ENCODE measurements around the gene RAP1A. TPM values are rescaled to one million over a fixed set of nuclear protein-coding genes. Genes with fewer than 3 reads are reported as not detected.
A peak's percentile ranks its signal among the peaks of the same experiment; 100 is the strongest.
"Not testable (repeated sequence)": the region's sequence is repeated elsewhere in the genome, so short reads cannot be mapped to it uniquely, and the experiment has no call there.

Gene RAP1A
- polyA plus RNA-seq, 3 donors: 41.2 to 79.1 (median 75.3) TPM

GRCh38 chr1:111604931-111605330 lies 14.7 kb upstream of the RAP1A start:
- Histone ChIP-seq H3K79me2 (ENCODE audit: insufficient read depth, low read length) (no peaks in the 10 kb centered on the region), H3K9me3 (replicated peaks in 1 of 2; ENCODE audit: control insufficient read depth in 1 of 2, insufficient read depth in 1 of 2, low read length in 2 of 2) (no peaks in the 10 kb centered on the region), H3K4me3 (replicated peaks in 1 of 3; ENCODE audit: low read depth in 2 of 3, low read length in 3 of 3) (no peak overlapping the region), H3K27ac (ENCODE audit: low read depth in 1 of 2, low read length in 2 of 2) (no peak overlapping the region), H3K4me1 (ENCODE audit: control insufficient read depth in 1 of 2, insufficient read depth in 2 of 2, low read length in 2 of 2) (peaks cover 0 to 6% of the 10 kb centered on the region in 2 donors), H3K27me3 (ENCODE audit: control insufficient read depth in 2 of 2, insufficient read depth in 2 of 2, low read length in 2 of 2) (no peaks in the 10 kb centered on the region), H3K9ac (ENCODE audit: insufficient read depth, low read length, poor library complexity, severe bottlenecking) (no peak overlapping the region), H3K36me3 (replicated peaks in 1 of 2; ENCODE audit: control insufficient read depth in 1 of 2, insufficient read depth in 2 of 2, low read length in 2 of 2) (no peaks in the 10 kb centered on the region), H4K20me1 (ENCODE audit: insufficient read depth, low read length) (no peaks in the 10 kb centered on the region), H2AFZ (ENCODE audit: insufficient read depth, low read depth, low read length, poor library complexity, severe bottlenecking) (no peak overlapping the region), H3K4me2 (replicated peaks; ENCODE audit: extremely low read depth, low read length, poor library complexity, severe bottlenecking) (no peak overlapping the region)
- Mint-ChIP-seq H3K27ac (no peak overlapping the region), H3K4me3 (no peak overlapping the region), H3K36me3 (no peaks in the 10 kb centered on the region), H3K27me3 (ENCODE audit: low read depth in 3 of 3) (peaks cover 0 to 3% (median 2%) of the 10 kb centered on the region in 3 donors), H3K9me3 (peaks cover 0 to 5% (median 2%) of the 10 kb centered on the region in 7 donors), H3K4me1 (peaks cover 21% of the 10 kb centered on the region)
- intact Hi-C loops (cut with micrococcal nuclease): no loop called here
- TF ChIP-seq CTCF (IDR thresholded peaks at IDR 0.05): no peak
- 100% methylated on average over 1 of the region's 3 CpGs for WGBS (ENCODE audit: insufficient coverage)
- no peak for DNase-seq

GRCh38 chr1:111605576-111605975 lies 14.0 kb upstream of the RAP1A start:
- Histone ChIP-seq H3K79me2 (ENCODE audit: insufficient read depth, low read length) (no peaks in the 10 kb centered on the region), H3K9ac (ENCODE audit: insufficient read depth, low read length, poor library complexity, severe bottlenecking) (no peak overlapping the region), H3K4me3 (replicated peaks in 1 of 3; ENCODE audit: low read depth in 2 of 3, low read length in 3 of 3) (no peak overlapping the region), H3K27ac (ENCODE audit: low read depth in 1 of 2, low read length in 2 of 2) (no peak overlapping the region), H3K36me3 (replicated peaks in 1 of 2; ENCODE audit: control insufficient read depth in 1 of 2, insufficient read depth in 2 of 2, low read length in 2 of 2) (no peaks in the 10 kb centered on the region), H2AFZ (ENCODE audit: insufficient read depth, low read depth, low read length, poor library complexity, severe bottlenecking) (no peak overlapping the region), H4K20me1 (ENCODE audit: insufficient read depth, low read length) (no peaks in the 10 kb centered on the region), H3K9me3 (replicated peaks in 1 of 2; ENCODE audit: control insufficient read depth in 1 of 2, insufficient read depth in 1 of 2, low read length in 2 of 2) (no peaks in the 10 kb centered on the region), H3K4me1 (ENCODE audit: control insufficient read depth in 1 of 2, insufficient read depth in 2 of 2, low read length in 2 of 2) (peaks cover 0 to 6% of the 10 kb centered on the region in 2 donors), H3K27me3 (ENCODE audit: control insufficient read depth in 2 of 2, insufficient read depth in 2 of 2, low read length in 2 of 2) (no peaks in the 10 kb centered on the region), H3K4me2 (replicated peaks; ENCODE audit: extremely low read depth, low read length, poor library complexity, severe bottlenecking) (no peak overlapping the region)
- H3K4me1 Mint-ChIP-seq: peaks cover 21% of the 10 kb centered on the region
- H3K9me3 Mint-ChIP-seq: peaks cover 0 to 5% (median 2%) of the 10 kb centered on the region in 7 donors
- no peak for TF ChIP-seq CTCF (IDR thresholded peaks at IDR 0.05)
- H3K27me3 Mint-ChIP-seq (ENCODE audit: low read depth in 3 of 3): peaks cover 0 to 3% (median 2%) of the 10 kb centered on the region in 3 donors
- no peak for DNase-seq
- peak overlapping the region in 1 of 7 donors; percentile 77 for H3K27ac Mint-ChIP-seq
- intact Hi-C loops (cut with micrococcal nuclease): no loop called here
- no peaks in the 10 kb centered on the region for H3K36me3 Mint-ChIP-seq
- no peak overlapping the region for H3K4me3 Mint-ChIP-seq

- H3K4me3 ChIP-seq (replicated peaks in 1 of 3; ENCODE audit: low read depth in 2 of 3, low read length in 3 of 3); intact Hi-C loops (cut with micrococcal nuclease); H3K79me2 ChIP-seq (ENCODE audit: insufficient read depth, low read length); H3K4me3 Mint-ChIP-seq; H4K20me1 ChIP-seq (ENCODE audit: insufficient read depth, low read length); H2AFZ ChIP-seq (ENCODE audit: insufficient read depth, low read depth, low read length, poor library complexity, severe bottlenecking); H3K27me3 Mint-ChIP-seq (ENCODE audit: low read depth in 3 of 3); H3K36me3 Mint-ChIP-seq; H3K36me3 ChIP-seq (replicated peaks in 1 of 2; ENCODE audit: control insufficient read depth in 1 of 2, insufficient read depth in 2 of 2, low read length in 2 of 2); H3K27me3 ChIP-seq (ENCODE audit: control insufficient read depth in 2 of 2, insufficient read depth in 2 of 2, low read length in 2 of 2); H3K9ac ChIP-seq (ENCODE audit: insufficient read depth, low read length, poor library complexity, severe bottlenecking); H3K9me3 ChIP-seq (replicated peaks in 1 of 2; ENCODE audit: control insufficient read depth in 1 of 2, insufficient read depth in 1 of 2, low read length in 2 of 2); DNase-seq; H3K27ac ChIP-seq (ENCODE audit: low read depth in 1 of 2, low read length in 2 of 2); H3K9me3 Mint-ChIP-seq; H3K4me2 ChIP-seq (replicated peaks; ENCODE audit: extremely low read depth, low read length, poor library complexity, severe bottlenecking); H3K4me1 ChIP-seq (ENCODE audit: control insufficient read depth in 1 of 2, insufficient read depth in 2 of 2, low read length in 2 of 2): not testable (repeated sequence)
- Mint-ChIP-seq H3K27ac (peak overlapping the region in 1 of 7 donors; percentile 68), H3K4me1 (peaks cover 21% of the 10 kb centered on the region)
- 70% methylated on average over 2 of the region's 8 CpGs for WGBS (ENCODE audit: insufficient coverage)
Measured at GRCh38 chr1:111606457-111607215, 13.0 kb upstream of the RAP1A start.

All from CD14-positive monocyte (primary cell).